Erythroblast (primary cell): Measurements from ENCODE around the gene CHGA.

Experiments used
- GATA1 ChIP-seq: IDR thresholded peaks from 2 replicates; pipeline ENCODE4 v1.6.1; 2011; ENCODE audit warnings: low read depth, mild to moderate bottlenecking, control low read depth, low read length, moderate library complexity
- POLR2A ChIP-seq: IDR thresholded peaks from 2 replicates; pipeline ENCODE4 v1.6.1; 2011; ENCODE audit warnings: mild to moderate bottlenecking, low read length

DNA sequence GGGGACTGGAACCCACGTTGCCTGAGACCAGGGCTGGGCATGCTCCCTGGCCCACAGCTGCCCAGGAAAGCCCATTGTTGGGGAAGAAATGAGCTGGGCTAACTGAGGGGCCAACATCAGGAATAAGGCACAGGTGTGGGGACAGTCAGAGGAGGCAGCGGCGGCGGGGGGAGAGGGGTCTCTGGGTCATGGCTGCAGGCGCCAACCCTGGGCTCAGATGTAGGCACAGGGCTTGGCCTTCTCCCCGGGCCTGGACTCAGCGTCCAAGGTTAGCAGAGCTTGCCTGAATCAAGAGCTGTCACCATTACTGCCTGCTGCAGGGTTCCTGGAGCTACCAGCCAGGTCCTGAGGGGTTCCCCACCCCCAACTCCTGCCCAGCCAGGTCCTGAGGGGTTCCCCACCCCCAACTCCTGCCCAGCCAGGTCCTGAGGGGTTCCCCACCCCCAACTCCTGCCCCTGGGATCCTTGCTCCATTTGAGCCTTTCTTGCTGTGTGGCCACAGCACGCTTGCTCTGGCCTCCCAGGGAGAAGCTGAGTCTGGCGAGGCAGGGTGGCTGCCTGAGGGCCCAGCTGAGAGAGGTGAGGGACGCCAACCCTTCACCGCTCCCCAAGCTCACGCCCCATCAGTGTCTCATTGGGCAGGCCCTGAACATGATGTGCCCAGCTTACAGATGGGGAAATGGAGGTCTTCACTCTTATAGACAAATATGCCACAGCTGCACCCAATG, 6.2 kb downstream of the CHGA start:
- TF ChIP-seq POLR2A: no peak
- no peak for TF ChIP-seq GATA1
